GM12892 (cell line): ENCODE measurements around the gene MUC5AC.

Source experiments
- POLR2A ChIP-seq: IDR thresholded peaks from 2 replicates; pipeline ENCODE4 v1.6.1; 2011; ENCODE audit warnings: low read depth, low read length, control low read depth
- POLR2AphosphoS5 ChIP-seq: IDR thresholded peaks from 2 replicates; pipeline ENCODE4 v1.6.1; 2011; ENCODE audit warnings: low read depth, low read length, control low read depth
- TAF1 ChIP-seq: IDR thresholded peaks from 2 replicates; pipeline ENCODE4 v1.6.1; 2011; ENCODE audit warnings: low read depth, mild to moderate bottlenecking, control low read depth, low read length, borderline replicate concordance

GRCh38 chr11:1204381-1205101 is 46.8 kb downstream of the MUC5AC start:
- TF ChIP-seq POLR2AphosphoS5 (no peak), TAF1 (no peak), POLR2A (no peak)
